ENCODE data around the gene ESRRA.

The ESRRA gene

DNA sequence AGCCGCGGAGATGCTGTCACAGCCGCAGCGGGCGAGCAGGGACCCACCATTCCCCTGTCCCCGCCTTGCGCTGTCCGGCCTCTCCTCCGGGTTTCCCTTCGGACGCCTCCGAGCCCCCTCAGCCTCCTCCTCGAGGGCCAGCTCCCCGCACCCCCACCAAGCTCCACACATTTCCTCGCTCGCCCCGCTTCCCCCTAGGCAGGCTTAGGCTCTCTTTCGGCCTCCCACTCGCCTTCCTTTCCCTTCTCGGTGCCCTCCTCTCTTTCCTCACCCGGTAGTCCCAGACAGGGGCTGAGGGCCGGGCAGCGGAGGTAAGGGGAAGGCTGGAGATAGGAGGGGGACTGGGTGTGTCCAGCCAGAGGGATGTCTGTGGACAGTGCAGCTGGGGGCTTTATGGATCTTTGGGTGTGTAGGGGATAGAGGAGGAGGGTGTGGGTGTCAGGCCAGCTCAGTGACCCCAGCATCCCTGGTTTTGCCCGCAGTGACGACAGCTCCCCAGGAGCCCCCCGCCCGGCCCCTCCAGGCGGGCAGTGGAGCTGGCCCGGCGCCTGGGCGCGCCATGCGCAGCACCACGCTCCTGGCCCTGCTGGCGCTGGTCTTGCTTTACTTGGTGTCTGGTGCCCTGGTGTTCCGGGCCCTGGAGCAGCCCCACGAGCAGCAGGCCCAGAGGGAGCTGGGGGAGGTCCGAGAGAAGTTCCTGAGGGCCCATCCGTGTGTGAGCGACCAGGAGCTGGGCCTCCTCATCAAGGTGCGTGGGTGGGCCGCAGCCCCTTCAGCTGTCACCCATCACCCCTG, 12.7 kb upstream of the ESRRA start:
- Histone ChIP-seq H3K27ac (ENCODE audit: low read depth, low read length) (no peak overlapping the region), H3K36me3 (ENCODE audit: control insufficient read depth in 5 of 5, insufficient read depth in 5 of 5, low read length in 5 of 5) (peaks cover 0 to 4% (median 0%) of the 10 kb centered on the region in 5 donors), H3K27me3 (ENCODE audit: control insufficient read depth in 5 of 5, insufficient read depth in 4 of 5, low read length in 5 of 5) (peaks cover 42 to 71% (median 59%) of the 10 kb centered on the region in 5 donors), H3K4me1 (ENCODE audit: control insufficient read depth in 5 of 5, insufficient read depth in 5 of 5, low read length in 5 of 5) (peaks cover 0 to 19% (median 12%) of the 10 kb centered on the region in 5 donors), H3K9me3 (ENCODE audit: control insufficient read depth in 5 of 5, low read length in 5 of 5) (no peaks in the 10 kb centered on the region), H3K4me3 (ENCODE audit: low read depth in 1 of 5, low read length in 5 of 5) (peak overlapping the region in 2 of 5 donors; percentile 36 to 58), H3K9ac (ENCODE audit: low read length in 5 of 5) (peak overlapping the region in 1 of 5 donors; percentile 37)

DNA sequence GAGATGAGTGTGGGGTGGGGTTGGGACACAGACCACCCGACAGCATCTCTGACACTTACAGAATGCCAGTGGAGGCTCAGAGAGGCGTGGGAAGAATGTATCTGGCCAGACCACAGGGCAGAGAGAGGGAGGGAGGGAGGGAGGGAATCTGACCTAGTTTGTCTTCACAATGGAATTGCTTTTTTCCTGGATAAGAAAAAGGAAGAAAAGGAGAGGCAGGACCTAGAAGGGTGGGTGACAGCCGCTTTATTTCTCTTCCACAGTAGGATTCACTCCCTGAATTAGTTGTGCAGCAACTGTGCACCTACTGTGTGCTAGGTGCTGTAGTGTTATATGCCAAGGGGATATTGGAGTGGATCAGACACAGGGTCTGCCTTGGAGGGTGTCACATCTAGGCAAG, 10.6 kb upstream of the ESRRA start:
- Histone ChIP-seq H3K4me3 (ENCODE audit: low read depth in 1 of 5, low read length in 5 of 5) (no peak overlapping the region), H3K36me3 (ENCODE audit: control insufficient read depth in 5 of 5, insufficient read depth in 5 of 5, low read length in 5 of 5) (no peaks in the 10 kb centered on the region), H3K9me3 (ENCODE audit: control insufficient read depth in 5 of 5, low read length in 5 of 5) (no peaks in the 10 kb centered on the region), H3K4me1 (ENCODE audit: control insufficient read depth in 5 of 5, insufficient read depth in 5 of 5, low read length in 5 of 5) (peaks cover 0 to 36% (median 25%) of the 10 kb centered on the region in 5 donors), H3K27ac (ENCODE audit: low read depth, low read length) (no peak overlapping the region), H3K27me3 (ENCODE audit: control insufficient read depth in 5 of 5, insufficient read depth in 4 of 5, low read length in 5 of 5) (peaks cover 50 to 82% (median 66%) of the 10 kb centered on the region in 5 donors), H3K9ac (ENCODE audit: low read length in 5 of 5) (no peak overlapping the region)

DNA sequence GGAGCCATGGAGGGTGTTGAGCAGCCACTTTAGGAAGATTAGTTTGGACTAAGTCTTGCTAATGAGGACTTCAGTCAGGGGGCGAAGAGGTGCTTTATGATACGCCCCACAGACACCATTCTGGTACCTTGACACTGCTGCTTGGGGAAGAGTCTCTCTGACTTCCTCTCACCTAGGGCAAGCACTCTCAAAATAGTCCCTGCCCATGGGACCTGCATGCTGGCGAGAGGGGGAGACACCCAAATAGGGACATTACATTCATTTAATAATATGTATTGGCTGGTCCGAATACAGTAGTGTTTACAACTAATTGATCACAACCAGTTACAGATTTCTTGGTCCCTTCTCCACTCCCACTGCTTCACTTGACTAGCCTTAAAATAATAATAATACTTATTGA, 9.6 kb upstream of the ESRRA start:
- Histone ChIP-seq H3K4me1 (ENCODE audit: control insufficient read depth in 5 of 5, insufficient read depth in 5 of 5, low read length in 5 of 5) (peaks cover 0 to 46% (median 33%) of the 10 kb centered on the region in 5 donors), H3K27me3 (ENCODE audit: control insufficient read depth in 5 of 5, insufficient read depth in 4 of 5, low read length in 5 of 5) (peaks cover 45 to 79% (median 61%) of the 10 kb centered on the region in 5 donors), H3K9me3 (ENCODE audit: control insufficient read depth in 5 of 5, low read length in 5 of 5) (no peaks in the 10 kb centered on the region), H3K36me3 (ENCODE audit: control insufficient read depth in 5 of 5, insufficient read depth in 5 of 5, low read length in 5 of 5) (no peaks in the 10 kb centered on the region), H3K9ac (ENCODE audit: low read length in 5 of 5) (no peak overlapping the region), H3K4me3 (ENCODE audit: low read depth in 1 of 5, low read length in 5 of 5) (no peak overlapping the region), H3K27ac (ENCODE audit: low read depth, low read length) (no peak overlapping the region)

DNA sequence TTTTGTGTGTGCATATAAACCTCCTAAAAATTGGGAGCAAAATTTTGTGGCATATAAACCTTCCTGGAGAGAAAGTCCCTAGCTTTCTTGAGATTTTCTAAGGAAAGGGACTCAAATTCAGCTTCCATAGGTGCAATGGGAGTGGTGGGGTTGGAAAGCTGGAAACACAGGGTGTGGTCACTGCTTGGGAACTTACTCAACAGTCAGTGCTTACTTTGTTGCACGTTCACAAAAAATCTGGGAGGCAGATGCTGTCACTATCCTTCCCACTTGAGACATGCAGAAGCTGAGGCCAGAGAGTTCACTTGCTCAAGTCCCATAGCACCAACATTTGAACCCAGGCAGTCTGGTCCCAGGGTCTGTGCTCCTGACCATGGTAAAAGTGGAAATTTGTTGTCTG, 9.1 kb upstream of the ESRRA start:
- H3K9ac ChIP-seq (ENCODE audit: low read length in 5 of 5), result no peak overlapping the region
- H3K9me3 ChIP-seq (ENCODE audit: control insufficient read depth in 5 of 5, low read length in 5 of 5), result no peaks in the 10 kb centered on the region
- no peaks in the 10 kb centered on the region for H3K36me3 ChIP-seq (ENCODE audit: control insufficient read depth in 5 of 5, insufficient read depth in 5 of 5, low read length in 5 of 5)
- H3K4me3 ChIP-seq (ENCODE audit: low read depth in 1 of 5, low read length in 5 of 5), result no peak overlapping the region
- H3K27ac ChIP-seq (ENCODE audit: low read depth, low read length), result no peak overlapping the region
- peaks cover 41 to 75% (median 56%) of the 10 kb centered on the region in 5 donors for H3K27me3 ChIP-seq (ENCODE audit: control insufficient read depth in 5 of 5, insufficient read depth in 4 of 5, low read length in 5 of 5)
- peaks cover 0 to 46% (median 36%) of the 10 kb centered on the region in 5 donors for H3K4me1 ChIP-seq (ENCODE audit: control insufficient read depth in 5 of 5, insufficient read depth in 5 of 5, low read length in 5 of 5)

DNA sequence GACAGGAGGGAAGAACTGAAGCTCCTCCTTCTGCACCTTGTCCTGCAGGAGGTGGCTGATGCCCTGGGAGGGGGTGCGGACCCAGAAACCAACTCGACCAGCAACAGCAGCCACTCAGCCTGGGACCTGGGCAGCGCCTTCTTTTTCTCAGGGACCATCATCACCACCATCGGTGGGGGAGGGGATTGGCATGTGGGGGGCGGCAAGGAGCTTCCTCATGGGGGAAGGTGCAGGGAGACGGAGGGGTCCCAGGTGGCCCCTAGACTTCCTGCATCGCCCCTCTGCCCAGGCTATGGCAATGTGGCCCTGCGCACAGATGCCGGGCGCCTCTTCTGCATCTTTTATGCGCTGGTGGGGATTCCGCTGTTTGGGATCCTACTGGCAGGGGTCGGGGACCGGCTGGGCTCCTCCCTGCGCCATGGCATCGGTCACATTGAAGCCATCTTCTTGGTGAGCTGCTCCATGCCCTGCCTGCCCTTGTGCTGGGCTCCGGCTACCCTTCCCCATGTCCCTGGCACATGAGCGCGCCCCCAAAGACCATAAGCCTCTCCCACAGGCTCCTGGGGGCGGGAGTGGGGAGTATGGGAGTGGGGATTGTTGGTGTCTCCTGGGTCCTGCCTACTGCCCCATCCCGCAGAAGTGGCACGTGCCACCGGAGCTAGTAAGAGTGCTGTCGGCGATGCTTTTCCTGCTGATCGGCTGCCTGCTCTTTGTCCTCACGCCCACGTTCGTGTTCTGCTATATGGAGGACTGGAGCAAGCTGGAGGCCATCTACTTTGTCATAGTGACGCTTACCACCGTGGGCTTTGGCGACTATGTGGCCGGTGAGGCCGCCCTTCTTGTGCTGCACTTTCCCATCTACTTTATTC, 8.3 kb upstream of the ESRRA start:
- H3K27ac ChIP-seq (ENCODE audit: low read depth, low read length), result no peak overlapping the region

DNA sequence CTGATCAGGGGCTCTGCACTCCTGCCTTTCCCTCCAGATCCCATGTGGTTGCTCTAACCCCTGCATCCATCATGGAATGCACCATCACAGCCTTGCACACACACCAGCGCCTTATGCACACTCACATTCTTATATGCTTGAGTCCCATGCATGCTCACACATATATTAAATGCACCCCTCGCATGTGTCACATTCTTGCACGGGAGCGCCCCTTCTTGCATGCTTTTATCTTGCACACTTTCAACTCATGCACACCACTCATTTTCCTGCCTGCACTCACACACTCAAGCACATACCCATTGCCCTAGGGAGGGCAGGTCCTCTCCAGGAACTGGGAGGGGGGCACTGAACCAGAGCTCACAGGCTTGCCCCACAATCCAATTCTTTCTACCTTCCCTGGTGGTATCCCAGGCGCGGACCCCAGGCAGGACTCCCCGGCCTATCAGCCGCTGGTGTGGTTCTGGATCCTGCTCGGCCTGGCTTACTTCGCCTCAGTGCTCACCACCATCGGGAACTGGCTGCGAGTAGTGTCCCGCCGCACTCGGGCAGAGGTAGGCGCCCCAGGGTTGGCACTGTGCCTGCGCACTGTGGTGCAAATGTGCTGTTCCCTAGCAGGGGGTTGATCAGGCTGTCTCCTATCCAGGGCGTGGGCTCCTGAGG, 7.5 kb upstream of the ESRRA start:
- Histone ChIP-seq H3K27ac (ENCODE audit: low read depth, low read length) (no peak overlapping the region), H3K9me3 (ENCODE audit: control insufficient read depth in 5 of 5, low read length in 5 of 5) (no peaks in the 10 kb centered on the region), H3K4me1 (ENCODE audit: control insufficient read depth in 5 of 5, insufficient read depth in 5 of 5, low read length in 5 of 5) (peaks cover 0 to 33% (median 22%) of the 10 kb centered on the region in 5 donors), H3K27me3 (ENCODE audit: control insufficient read depth in 5 of 5, insufficient read depth in 4 of 5, low read length in 5 of 5) (peaks cover 36 to 59% (median 45%) of the 10 kb centered on the region in 5 donors), H3K36me3 (ENCODE audit: control insufficient read depth in 5 of 5, insufficient read depth in 5 of 5, low read length in 5 of 5) (no peaks in the 10 kb centered on the region), H3K4me3 (ENCODE audit: low read depth in 1 of 5, low read length in 5 of 5) (no peak overlapping the region), H3K9ac (ENCODE audit: low read length in 5 of 5) (no peak overlapping the region)

More for the DNA sequence above, 8.3 kb upstream of the ESRRA start:
- H3K4me3 ChIP-seq (ENCODE audit: low read depth in 1 of 5, low read length in 5 of 5), result no peak overlapping the region
- H3K27me3 ChIP-seq (ENCODE audit: control insufficient read depth in 5 of 5, insufficient read depth in 4 of 5, low read length in 5 of 5), result peaks cover 41 to 66% (median 52%) of the 10 kb centered on the region in 5 donors
- no peak overlapping the region for H3K9ac ChIP-seq (ENCODE audit: low read length in 5 of 5)
- no peaks in the 10 kb centered on the region for H3K9me3 ChIP-seq (ENCODE audit: control insufficient read depth in 5 of 5, low read length in 5 of 5)
- H3K36me3 ChIP-seq (ENCODE audit: control insufficient read depth in 5 of 5, insufficient read depth in 5 of 5, low read length in 5 of 5), result no peaks in the 10 kb centered on the region
- H3K4me1 ChIP-seq (ENCODE audit: control insufficient read depth in 5 of 5, insufficient read depth in 5 of 5, low read length in 5 of 5), result peaks cover 0 to 40% (median 30%) of the 10 kb centered on the region in 5 donors

DNA sequence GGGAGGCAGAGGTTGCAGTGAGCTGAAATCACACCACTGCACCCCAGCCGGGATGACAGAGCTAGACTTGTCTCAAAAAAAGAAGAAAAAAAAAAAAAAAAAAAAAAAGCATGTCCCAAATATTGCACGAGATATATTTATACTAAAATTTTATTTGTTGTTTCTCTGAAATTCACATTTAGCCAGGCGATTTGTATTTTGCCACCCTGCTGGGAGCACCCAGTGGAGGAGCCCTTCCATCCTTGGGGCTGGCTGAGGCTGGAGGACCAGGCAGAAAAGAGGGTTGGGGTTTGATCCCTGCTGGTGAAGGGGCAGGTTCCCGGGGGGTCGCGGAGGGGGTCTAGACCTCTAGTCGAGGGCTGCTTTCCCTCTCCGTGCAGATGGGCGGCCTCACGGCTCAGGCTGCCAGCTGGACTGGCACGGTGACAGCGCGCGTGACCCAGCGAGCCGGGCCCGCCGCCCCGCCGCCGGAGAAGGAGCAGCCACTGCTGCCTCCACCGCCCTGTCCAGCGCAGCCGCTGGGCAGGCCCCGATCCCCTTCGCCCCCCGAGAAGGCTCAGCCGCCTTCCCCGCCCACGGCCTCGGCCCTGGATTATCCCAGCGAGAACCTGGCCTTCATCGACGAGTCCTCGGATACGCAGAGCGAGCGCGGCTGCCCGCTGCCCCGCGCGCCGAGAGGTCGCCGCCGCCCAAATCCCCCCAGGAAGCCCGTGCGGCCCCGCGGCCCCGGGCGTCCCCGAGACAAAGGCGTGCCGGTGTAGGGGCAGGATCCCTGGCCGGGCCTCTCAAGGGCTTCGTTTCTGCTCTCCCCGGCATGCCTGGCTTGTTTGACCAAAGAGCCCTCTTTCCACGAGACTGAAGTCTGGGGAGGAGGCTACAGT, 6.1 kb upstream of the ESRRA start:
- Histone ChIP-seq H3K4me3 (ENCODE audit: low read depth in 1 of 5, low read length in 5 of 5) (peak overlapping the region; percentile 39 to 58 (median 54)), H3K27ac (ENCODE audit: low read depth, low read length) (no peak overlapping the region), H3K27me3 (ENCODE audit: control insufficient read depth in 5 of 5, insufficient read depth in 4 of 5, low read length in 5 of 5) (peaks cover 29 to 49% (median 36%) of the 10 kb centered on the region in 5 donors), H3K9ac (ENCODE audit: low read length in 5 of 5) (peak overlapping the region in 3 of 5 donors; percentile 40 to 68 (median 53)), H3K9me3 (ENCODE audit: control insufficient read depth in 5 of 5, low read length in 5 of 5) (no peaks in the 10 kb centered on the region), H3K4me1 (ENCODE audit: control insufficient read depth in 5 of 5, insufficient read depth in 5 of 5, low read length in 5 of 5) (peaks cover 0 to 39% (median 27%) of the 10 kb centered on the region in 5 donors), H3K36me3 (ENCODE audit: control insufficient read depth in 5 of 5, insufficient read depth in 5 of 5, low read length in 5 of 5) (no peaks in the 10 kb centered on the region)

DNA sequence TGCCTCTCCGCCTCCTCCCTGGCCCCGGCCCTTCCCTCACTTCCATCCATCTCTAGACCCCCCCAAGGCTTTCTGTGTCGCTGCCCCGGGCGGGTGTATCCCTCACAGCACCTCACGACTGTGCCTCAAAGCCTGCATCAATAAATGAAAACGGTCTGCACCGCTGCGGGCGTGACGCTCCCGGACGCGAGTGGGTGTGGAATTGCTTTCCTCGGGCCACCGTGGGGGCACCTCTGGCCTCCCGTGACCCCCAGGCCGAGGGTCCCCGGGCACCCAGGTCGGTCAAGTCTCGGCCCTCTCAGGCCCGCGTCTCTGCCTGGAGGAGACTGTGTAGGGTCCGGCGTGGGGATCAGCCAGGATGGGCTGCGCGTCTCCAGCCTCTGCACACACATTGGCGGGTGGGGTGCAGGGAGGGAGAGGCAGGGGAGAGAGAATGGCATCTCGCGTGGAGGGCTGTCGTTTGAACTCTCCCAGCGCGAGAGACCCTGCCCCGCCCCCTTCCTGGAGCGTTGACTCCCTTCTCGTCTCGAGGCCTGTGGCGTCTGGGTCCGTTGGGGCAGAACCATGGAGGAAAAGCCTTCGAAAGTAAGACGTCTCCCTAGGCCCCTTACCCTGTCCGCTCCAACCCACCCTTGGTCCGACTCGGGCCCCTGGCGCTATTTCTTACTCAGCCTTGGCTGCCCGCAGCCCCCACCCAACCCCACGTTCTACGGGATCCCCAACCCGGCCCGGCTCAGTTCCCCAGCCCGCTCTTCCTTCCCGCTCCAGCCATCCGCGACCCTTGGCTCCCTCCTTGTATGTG, 5.3 kb upstream of the ESRRA start, which contains the start of gene CATSPERZ:
Gene CATSPERZ (plus strand): TSS at position 512 of the 802 bp plus-strand sequence. CDS start 53 bp downstream, at position 565.
- Histone ChIP-seq H3K9ac (ENCODE audit: low read length in 5 of 5) (peak within 1 kb of the TSS in 3 of 5 donors; percentile 40 to 68 (median 53)), H3K27me3 (ENCODE audit: control insufficient read depth in 5 of 5, insufficient read depth in 4 of 5, low read length in 5 of 5) (peaks cover 28 to 43% (median 36%) of the 10 kb centered on the region in 5 donors), H3K4me1 (ENCODE audit: control insufficient read depth in 5 of 5, insufficient read depth in 5 of 5, low read length in 5 of 5) (peaks cover 0 to 45% (median 32%) of the 10 kb centered on the region in 5 donors), H3K9me3 (ENCODE audit: control insufficient read depth in 5 of 5, low read length in 5 of 5) (no peaks in the 10 kb centered on the region), H3K4me3 (ENCODE audit: low read depth in 1 of 5, low read length in 5 of 5) (peak within 1 kb of the TSS; percentile 40 to 58 (median 54)), H3K27ac (ENCODE audit: low read depth, low read length) (no peak within 1 kb of the TSS), H3K36me3 (ENCODE audit: control insufficient read depth in 5 of 5, insufficient read depth in 5 of 5, low read length in 5 of 5) (no peaks in the 10 kb centered on the region)

All from subcutaneous abdominal adipose tissue (tissue), 5 donors.